WTC11 (cell line): ENCODE results near the gene STAT6. TPM values are rescaled to one million over a fixed set of nuclear protein-coding genes. Genes with fewer than 3 reads are reported as not detected.

Source experiments
- ATAC-seq: fragments of 200-7000 bp; cut with Tn5 transposase; 2 replicates; pipeline ENCODE4 v1.10.0; 2021; ENCODE audit warnings: mild to moderate bottlenecking, moderate library complexity
- CTCF ChIA-PET: fragments of 300-600 bp; sonication (Branson Sonifier 250); formaldehyde crosslinking; loops from one replicate; lab custom pipeline; 2021; ENCODE audit warnings: antibody characterized with exemption; lab: Charles Lee
- POLR2A ChIA-PET: fragments of 350-600 bp; sonication (Branson Sonifier 250); formaldehyde crosslinking; loops from one replicate; lab custom pipeline; 2021; ENCODE audit warnings: antibody characterized with exemption; lab: Charles Lee
- DNase-seq: peaks from one replicate; pipeline ENCODE4 v3.0.0; 2021; ENCODE audit warnings: low spot score
- H3K27ac Mint-ChIP-seq: 2 replicates; pipeline ENCODE4 v1.8.0; 2021; ENCODE audit warnings: mixed read lengths
- H3K27me3 Mint-ChIP-seq: 2 replicates; pipeline ENCODE4 v1.8.0; 2021; ENCODE audit warnings: low read depth, mild to moderate bottlenecking, moderate library complexity, mixed read lengths
- H3K36me3 Mint-ChIP-seq: 2 replicates; pipeline ENCODE4 v1.8.0; 2021; ENCODE audit warnings: mixed read lengths
- H3K4me1 Mint-ChIP-seq: 2 replicates; pipeline ENCODE4 v1.8.0; 2022; ENCODE audit warnings: mixed read lengths
- H3K4me3 Mint-ChIP-seq: 2 replicates; pipeline ENCODE4 v1.8.0; 2021; ENCODE audit warnings: mild to moderate bottlenecking, moderate library complexity, mixed read lengths
- H3K9me3 Mint-ChIP-seq: 2 replicates; pipeline ENCODE4 v1.8.0; 2021; ENCODE audit warnings: mixed read lengths
- AR ChIP-seq: fragments of 250-450 bp; sonication (Bioruptor Pico); IDR thresholded peaks from 2 replicates; pipeline ENCODE4 v1.9.0; 2021; ENCODE audit warnings: mild to moderate bottlenecking
- ARID4B ChIP-seq: sonication (generic); formaldehyde crosslinking; IDR thresholded peaks from 2 replicates; pipeline ENCODE4 v1.8.0; 2023; ENCODE audit warnings: missing genetic modification reagents, mild to moderate bottlenecking, borderline replicate concordance
- CREB1 ChIP-seq: sonication (generic); formaldehyde crosslinking; IDR thresholded peaks from 2 replicates; pipeline ENCODE4 v1.8.0; 2023; ENCODE audit warnings: mild to moderate bottlenecking, missing genetic modification reagents
- CTCF ChIP-seq: fragments of 200-600 bp; IDR thresholded peaks from 2 replicates; pipeline ENCODE4 v1.8.0; 2022; ENCODE audit warnings: antibody characterized with exemption
- ELF4 ChIP-seq: sonication (generic); formaldehyde crosslinking; IDR thresholded peaks from 2 replicates; pipeline ENCODE4 v1.8.1; 2022; ENCODE audit warnings: low read depth, mild to moderate bottlenecking, moderate library complexity, missing genetic modification reagents
- ESRRA ChIP-seq: sonication (generic); formaldehyde crosslinking; IDR thresholded peaks from 2 replicates; pipeline ENCODE4 v1.8.1; 2022; ENCODE audit warnings: mild to moderate bottlenecking, missing genetic modification reagents, borderline replicate concordance
- FOXK1 ChIP-seq: sonication (generic); formaldehyde crosslinking; IDR thresholded peaks from 2 replicates; pipeline ENCODE4 v1.8.0; 2022; ENCODE audit warnings: mild to moderate bottlenecking, moderate library complexity, missing genetic modification reagents
- GABPB1 ChIP-seq: sonication (generic); formaldehyde crosslinking; IDR thresholded peaks from 2 replicates; pipeline ENCODE4 v1.8.1; 2023; ENCODE audit warnings: mild to moderate bottlenecking, missing genetic modification reagents
- MAX ChIP-seq: sonication (generic); formaldehyde crosslinking; IDR thresholded peaks from 2 replicates; pipeline ENCODE4 v1.8.0; 2022; ENCODE audit warnings: mild to moderate bottlenecking, missing genetic modification reagents
- PRRX2 ChIP-seq: fragments of 250-450 bp; sonication (Bioruptor Pico); IDR thresholded peaks from 2 replicates; pipeline ENCODE4 v1.8.0; 2021; ENCODE audit warnings: mild to moderate bottlenecking
- SMAD3 ChIP-seq: sonication (generic); formaldehyde crosslinking; IDR thresholded peaks from 2 replicates; pipeline ENCODE4 v1.8.0; 2022; ENCODE audit warnings: missing genetic modification reagents, mild to moderate bottlenecking, borderline replicate concordance
- SOX15 ChIP-seq: fragments of 250-450 bp; sonication (Bioruptor Pico); IDR thresholded peaks from 2 replicates; pipeline ENCODE4 v1.9.0; 2021; ENCODE audit warnings: mild to moderate bottlenecking
- USF2 ChIP-seq: sonication (generic); formaldehyde crosslinking; IDR thresholded peaks from 2 replicates; pipeline ENCODE4 v1.8.1; 2023; ENCODE audit warnings: mild to moderate bottlenecking, missing genetic modification reagents, moderate library complexity
- ZBTB21 ChIP-seq: sonication (generic); formaldehyde crosslinking; IDR thresholded peaks from 2 replicates; pipeline ENCODE4 v1.8.1; 2023; ENCODE audit warnings: mild to moderate bottlenecking, missing genetic modification reagents, borderline replicate concordance
- ZNF281 ChIP-seq: sonication (generic); formaldehyde crosslinking; IDR thresholded peaks from 2 replicates; pipeline ENCODE4 v1.8.0; 2023; ENCODE audit warnings: mild to moderate bottlenecking, missing genetic modification reagents
- ZNF317 ChIP-seq: sonication (generic); formaldehyde crosslinking; IDR thresholded peaks from 2 replicates; pipeline ENCODE4 v1.8.1; 2023; ENCODE audit warnings: low read depth, mild to moderate bottlenecking, moderate library complexity, missing genetic modification reagents, borderline replicate concordance
- ZNF396 ChIP-seq: fragments of 250-450 bp; sonication (Bioruptor Pico); IDR thresholded peaks from 2 replicates; pipeline ENCODE4 v1.8.0; 2021; ENCODE audit warnings: mild to moderate bottlenecking, moderate library complexity, borderline replicate concordance
- ZNF532 ChIP-seq: fragments of 250-450 bp; sonication (Bioruptor Pico); IDR thresholded peaks from 2 replicates; pipeline ENCODE4 v1.9.0; 2021; ENCODE audit warnings: mild to moderate bottlenecking, borderline replicate concordance
- total RNA-seq: library from RNA; stranded (reverse); gene quantifications from 3 replicates; pipeline ENCODE4 v1.2.3, GENCODE V29; 2021

Gene STAT6
- total RNA-seq, 1 experiment from 2014 or later: 47.0 TPM

GRCh38 chr12:57127726-57128518 is 16.8 kb upstream of the STAT6 start, which contains the start of gene LRP1:
LRP1 (plus strand) TSS chr12:57128483; CDS start chr12:57128965, 482 bp downstream.
- DNase-seq (peak; percentile 78), ATAC-seq (peak; percentile 40)
- Mint-ChIP-seq H3K27ac (peak within 1 kb of the TSS; percentile 89), H3K27me3 (peaks cover 6% of the 10 kb centered on the region), H3K36me3 (peaks cover 2% of the 10 kb centered on the region; the same call in 1 of the 2 replicates), H3K4me3 (peak within 1 kb of the TSS; percentile 85), H3K9me3 (peaks cover 10% of the 10 kb centered on the region), H3K4me1 (peaks cover 49% of the 10 kb centered on the region)
- CTCF ChIA-PET: interaction anchor here (0.6 to 5.9 kb wide), 54 partner anchors 9 to 1010 kb away, joined by 3 to 112 read pairs (median 4); partner anchors contain the start of genes NAB2, NEMP1, NXPH4 and SHMT2
- POLR2A ChIA-PET: interaction anchor here (0.7 to 3.5 kb wide), 13 partner anchors 14 to 491 kb away, joined by 3 to 21 read pairs (median 5); partner anchors contain the start of genes INHBE, NAB2, NEMP1 and SHMT2
- TF ChIP-seq ZNF532 (CRISPR knock-in tag) (no peak), GABPB1 (CRISPR knock-in tag) (no peak), ELF4 (no peak), SOX15 (no peak), CREB1 (no peak), ZBTB21 (CRISPR knock-in tag) (no peak), USF2 (CRISPR knock-in tag) (no peak), ARID4B (CRISPR knock-in tag) (no peak; the same call in 1 of the 2 replicates), ZNF281 (CRISPR knock-in tag) (peak; percentile 22; the same call in 1 of the 2 replicates), MAX (CRISPR knock-in tag) (no peak), ESRRA (CRISPR knock-in tag) (no peak), ZNF396 (CRISPR knock-in tag) (no peak), SMAD3 (no peak), FOXK1 (CRISPR knock-in tag) (peak; percentile 66), ZNF317 (CRISPR knock-in tag) (no peak), PRRX2 (CRISPR knock-in tag) (no peak), AR (CRISPR knock-in tag) (no peak), CTCF (no peak)
